WTC11 (cell line): Measurements from ENCODE around the gene BATF2. TPM values are rescaled to one million over a fixed set of nuclear protein-coding genes. Genes with fewer than 3 reads are reported as not detected.
A peak's percentile ranks its signal among the peaks of the same experiment; 100 is the strongest.

Source experiments
- AR ChIP-seq: fragments of 250-450 bp; sonication (Bioruptor Pico); IDR thresholded peaks from 2 replicates; pipeline ENCODE4 v1.9.0; 2021; ENCODE audit warnings: mild to moderate bottlenecking
- ATF1 ChIP-seq: sonication (generic); formaldehyde crosslinking; IDR thresholded peaks from 2 replicates; pipeline ENCODE4 v1.8.1; 2023; ENCODE audit warnings: mild to moderate bottlenecking, moderate library complexity, missing genetic modification reagents
- ESRRA ChIP-seq: sonication (generic); formaldehyde crosslinking; IDR thresholded peaks from 2 replicates; pipeline ENCODE4 v1.8.1; 2022; ENCODE audit warnings: mild to moderate bottlenecking, missing genetic modification reagents, borderline replicate concordance
- FOXK1 ChIP-seq: sonication (generic); formaldehyde crosslinking; IDR thresholded peaks from 2 replicates; pipeline ENCODE4 v1.8.0; 2022; ENCODE audit warnings: mild to moderate bottlenecking, moderate library complexity, missing genetic modification reagents
- FOXP1 ChIP-seq: sonication (generic); formaldehyde crosslinking; IDR thresholded peaks from 2 replicates; pipeline ENCODE4 v1.8.0; 2022; ENCODE audit warnings: missing genetic modification reagents, mild to moderate bottlenecking, moderate library complexity, borderline replicate concordance
- FOXP4 ChIP-seq: sonication (generic); formaldehyde crosslinking; IDR thresholded peaks from 2 replicates; pipeline ENCODE4 v1.8.0; 2022; ENCODE audit warnings: mild to moderate bottlenecking, missing genetic modification reagents
- GTF2I ChIP-seq: fragments of 250-450 bp; sonication (Bioruptor Pico); conservative IDR thresholded peaks from 2 replicates; pipeline ENCODE4 v1.4.0; 2021; ENCODE audit warnings: mild to moderate bottlenecking
- IRF2 ChIP-seq: sonication (generic); formaldehyde crosslinking; IDR thresholded peaks from 2 replicates; pipeline ENCODE4 v1.8.0; 2022; ENCODE audit warnings: low read depth, missing genetic modification reagents, borderline replicate concordance
- MXD4 ChIP-seq: fragments of 250-450 bp; sonication (Bioruptor Pico); IDR thresholded peaks from 2 replicates; pipeline ENCODE4 v1.8.0; 2021; ENCODE audit warnings: mild to moderate bottlenecking, moderate library complexity, borderline replicate concordance
- MYBL2 ChIP-seq: sonication (generic); formaldehyde crosslinking; IDR thresholded peaks from 2 replicates; pipeline ENCODE4 v1.8.1; 2023; ENCODE audit warnings: mild to moderate bottlenecking, moderate library complexity, missing genetic modification reagents
- NFATC4 ChIP-seq: fragments of 250-450 bp; sonication (Bioruptor Pico); IDR thresholded peaks from 2 replicates; pipeline ENCODE4 v1.9.0; 2021; ENCODE audit warnings: mild to moderate bottlenecking
- NFYB ChIP-seq: sonication (generic); formaldehyde crosslinking; conservative IDR thresholded peaks from 2 replicates; pipeline ENCODE4 v1.8.0; 2022; ENCODE audit warnings: low read depth, missing genetic modification reagents
- PRDM15 ChIP-seq: sonication (generic); formaldehyde crosslinking; IDR thresholded peaks from 2 replicates; pipeline ENCODE4 v1.8.0; 2022; ENCODE audit warnings: missing genetic modification reagents
- ZNF121 ChIP-seq: sonication (generic); formaldehyde crosslinking; IDR thresholded peaks from 2 replicates; pipeline ENCODE4 v1.8.0; 2023; ENCODE audit warnings: missing genetic modification reagents
- ZNF219 ChIP-seq: sonication (generic); formaldehyde crosslinking; IDR thresholded peaks from 2 replicates; pipeline ENCODE4 v1.8.0; 2023; ENCODE audit warnings: missing genetic modification reagents, mild to moderate bottlenecking, borderline replicate concordance
- ZNF232 ChIP-seq: sonication (generic); formaldehyde crosslinking; IDR thresholded peaks from 2 replicates; pipeline ENCODE4 v1.8.0; 2022; ENCODE audit warnings: mild to moderate bottlenecking, missing genetic modification reagents
- ZNF263 ChIP-seq: sonication (generic); formaldehyde crosslinking; IDR thresholded peaks from 2 replicates; pipeline ENCODE4 v1.8.1; 2022; ENCODE audit warnings: low read depth, mild to moderate bottlenecking, moderate library complexity, missing genetic modification reagents
- ZNF281 ChIP-seq: sonication (generic); formaldehyde crosslinking; IDR thresholded peaks from 2 replicates; pipeline ENCODE4 v1.8.0; 2023; ENCODE audit warnings: mild to moderate bottlenecking, missing genetic modification reagents
- ZNF423 ChIP-seq: fragments of 250-450 bp; sonication (Bioruptor Pico); IDR thresholded peaks from 2 replicates; pipeline ENCODE4 v2.1.2; 2022; ENCODE audit warnings: mild to moderate bottlenecking, moderate library complexity
- total RNA-seq: library from RNA; stranded (reverse); gene quantifications from 3 replicates; pipeline ENCODE4 v1.2.3, GENCODE V29; 2021
- TF ChIP-seq, protein P1 (sequence below): sonication (generic); formaldehyde crosslinking; IDR thresholded peaks from 2 replicates; pipeline ENCODE4 v1.8.1; 2022; ENCODE audit warnings: missing genetic modification reagents, borderline replicate concordance
- TF ChIP-seq, protein P2 (sequence below): sonication (generic); formaldehyde crosslinking; IDR thresholded peaks from 2 replicates; pipeline ENCODE4 v1.8.1; 2022; ENCODE audit warnings: low read depth, mild to moderate bottlenecking, moderate library complexity, missing genetic modification reagents, borderline replicate concordance
- TF ChIP-seq, protein P3 (sequence below): fragments of 250-450 bp; sonication (Bioruptor Pico); IDR thresholded peaks from 2 replicates; pipeline ENCODE4 v1.8.0; 2021; ENCODE audit warnings: mild to moderate bottlenecking

BATF2 gene
- total RNA-seq, 1 experiment from 2014 or later, result 1.3 TPM

- TF ChIP-seq, protein P1, sequence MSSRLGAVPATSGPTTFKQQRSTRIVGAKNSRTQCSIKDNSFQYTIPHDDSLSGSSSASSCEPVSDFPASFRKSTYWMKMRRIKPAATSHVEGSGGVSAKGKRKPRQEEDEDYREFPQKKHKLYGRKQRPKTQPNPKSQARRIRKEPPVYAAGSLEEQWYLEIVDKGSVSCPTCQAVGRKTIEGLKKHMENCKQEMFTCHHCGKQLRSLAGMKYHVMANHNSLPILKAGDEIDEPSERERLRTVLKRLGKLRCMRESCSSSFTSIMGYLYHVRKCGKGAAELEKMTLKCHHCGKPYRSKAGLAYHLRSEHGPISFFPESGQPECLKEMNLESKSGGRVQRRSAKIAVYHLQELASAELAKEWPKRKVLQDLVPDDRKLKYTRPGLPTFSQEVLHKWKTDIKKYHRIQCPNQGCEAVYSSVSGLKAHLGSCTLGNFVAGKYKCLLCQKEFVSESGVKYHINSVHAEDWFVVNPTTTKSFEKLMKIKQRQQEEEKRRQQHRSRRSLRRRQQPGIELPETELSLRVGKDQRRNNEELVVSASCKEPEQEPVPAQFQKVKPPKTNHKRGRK, result no peak
- TF ChIP-seq AR (CRISPR knock-in tag), result no peak
- TF ChIP-seq ZNF263, result no peak
- no peak for TF ChIP-seq ZNF423 (CRISPR knock-in tag)
- peak; percentile 81; the same call in 1 of the 2 replicates for TF ChIP-seq FOXP1 (CRISPR knock-in tag)
- TF ChIP-seq PRDM15, result peak; percentile 78
- TF ChIP-seq, protein P2, sequence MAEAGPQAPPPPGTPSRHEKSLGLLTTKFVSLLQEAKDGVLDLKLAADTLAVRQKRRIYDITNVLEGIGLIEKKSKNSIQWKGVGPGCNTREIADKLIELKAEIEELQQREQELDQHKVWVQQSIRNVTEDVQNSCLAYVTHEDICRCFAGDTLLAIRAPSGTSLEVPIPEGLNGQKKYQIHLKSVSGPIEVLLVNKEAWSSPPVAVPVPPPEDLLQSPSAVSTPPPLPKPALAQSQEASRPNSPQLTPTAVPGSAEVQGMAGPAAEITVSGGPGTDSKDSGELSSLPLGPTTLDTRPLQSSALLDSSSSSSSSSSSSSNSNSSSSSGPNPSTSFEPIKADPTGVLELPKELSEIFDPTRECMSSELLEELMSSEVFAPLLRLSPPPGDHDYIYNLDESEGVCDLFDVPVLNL (CRISPR knock-in tag), result no peak
- no peak for TF ChIP-seq IRF2 (CRISPR knock-in tag)
- no peak for TF ChIP-seq NFATC4
- 0 out of 2 replicates have a peak, but pooled peaks have one; percentile 32 for TF ChIP-seq MYBL2 (CRISPR knock-in tag)
- TF ChIP-seq FOXP4 (CRISPR knock-in tag), result 0 out of 2 replicates have a peak, but pooled peaks have one; percentile 36
- no peak for TF ChIP-seq ZNF219 (CRISPR knock-in tag)
- TF ChIP-seq ZNF281 (CRISPR knock-in tag), result peak; percentile 63; the same call in 1 of the 2 replicates
- TF ChIP-seq ZNF232 (CRISPR knock-in tag), result no peak
- no peak for TF ChIP-seq ATF1 (CRISPR knock-in tag)
- TF ChIP-seq ZNF121 (CRISPR knock-in tag), result no peak
- no peak for TF ChIP-seq MXD4
- TF ChIP-seq GTF2I (CRISPR knock-in tag), result no peak
- TF ChIP-seq ESRRA (CRISPR knock-in tag), result no peak
- TF ChIP-seq, protein P3, sequence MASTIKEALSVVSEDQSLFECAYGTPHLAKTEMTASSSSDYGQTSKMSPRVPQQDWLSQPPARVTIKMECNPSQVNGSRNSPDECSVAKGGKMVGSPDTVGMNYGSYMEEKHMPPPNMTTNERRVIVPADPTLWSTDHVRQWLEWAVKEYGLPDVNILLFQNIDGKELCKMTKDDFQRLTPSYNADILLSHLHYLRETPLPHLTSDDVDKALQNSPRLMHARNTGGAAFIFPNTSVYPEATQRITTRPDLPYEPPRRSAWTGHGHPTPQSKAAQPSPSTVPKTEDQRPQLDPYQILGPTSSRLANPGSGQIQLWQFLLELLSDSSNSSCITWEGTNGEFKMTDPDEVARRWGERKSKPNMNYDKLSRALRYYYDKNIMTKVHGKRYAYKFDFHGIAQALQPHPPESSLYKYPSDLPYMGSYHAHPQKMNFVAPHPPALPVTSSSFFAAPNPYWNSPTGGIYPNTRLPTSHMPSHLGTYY (CRISPR knock-in tag), result no peak
- TF ChIP-seq FOXK1 (CRISPR knock-in tag), result peak; percentile 23; the same call in 1 of the 2 replicates
- no peak for TF ChIP-seq NFYB (CRISPR knock-in tag)
Measured at GRCh38 chr11:65027213-65028067, 30.7 kb upstream of the BATF2 start, which contains the start of gene SNX15 (continued).
